HepG2 (cell line): ENCODE results near the gene C20orf202. TPM values are rescaled to one million over a fixed set of nuclear protein-coding genes. Genes with fewer than 3 reads are reported as not detected.

Source experiments
- CREB3 ChIP-seq: sonication (generic); formaldehyde crosslinking; IDR thresholded peaks from 2 replicates; pipeline ENCODE4 v1.5.0; 2020; ENCODE audit warnings: missing genetic modification reagents
- HCFC1 ChIP-seq: fragments of 150-350 bp; IDR thresholded peaks from 2 replicates; pipeline ENCODE4 v1.6.1; 2014; ENCODE audit warnings: low read depth, low read length
- MYC ChIP-seq: sonication (generic); formaldehyde crosslinking; IDR thresholded peaks from 2 replicates; pipeline ENCODE4 v1.9.0; 2021; ENCODE audit warnings: missing genetic modification reagents, borderline replicate concordance
- TOPORS ChIP-seq: sonication (generic); formaldehyde crosslinking; IDR thresholded peaks from 2 replicates; pipeline ENCODE4 v1.8.0; 2023; ENCODE audit warnings: mild to moderate bottlenecking, missing genetic modification reagents
- USF2 ChIP-seq, 2 experiments: sonication (generic) in 1 of 2; formaldehyde crosslinking in 1 of 2; IDR thresholded peaks; 2 replicates each; pipeline versions ENCODE4 v1.5.1 to v1.6.1; 2011 to 2020; ENCODE audit warnings: borderline replicate concordance in 1 of 2, low read depth in 1 of 2, low read length in 1 of 2, mild to moderate bottlenecking in 1 of 2, missing genetic modification reagents in 1 of 2, moderate library complexity in 1 of 2
- ZHX1 ChIP-seq: sonication (generic); formaldehyde crosslinking; IDR thresholded peaks from 2 replicates; pipeline ENCODE4 v1.8.1; 2022; ENCODE audit warnings: low read depth, mild to moderate bottlenecking, missing genetic modification reagents
- ZNF142 ChIP-seq: sonication (generic); formaldehyde crosslinking; IDR thresholded peaks from 2 replicates; pipeline ENCODE4 v1.4.0; 2020; ENCODE audit warnings: missing genetic modification reagents
- ZNF513 ChIP-seq: sonication (generic); formaldehyde crosslinking; conservative IDR thresholded peaks from 2 replicates; pipeline ENCODE4 v1.5.0; 2020; ENCODE audit warnings: missing genetic modification reagents
- polyA plus RNA-seq, 8 experiments: library from polyadenylated mRNA; depleted of rRNA in 3 of 8; stranded (reverse) in 7 of 8; unstranded in 1 of 8; fragments of >200 nt; fragmentation: Illumina TruSeq in 4 of 8; extraction: Trizol in 4 of 8; gene quantifications; 2 replicates each; pipeline versions ENCODE4 v1.2.1 to v1.2.3, GENCODE V29; 2011 to 2016; ENCODE audit warnings: low read depth in 4 of 8, missing spikeins in 1 of 8, mixed read lengths in 1 of 8; ENCODE audit not compliant: insufficient read depth in 1 of 8
- total RNA-seq, 5 experiments: library from RNA; depleted of rRNA; stranded (reverse); fragments of >200 nt; fragmentation: Illumina TruSeq; extraction: Trizol; gene quantifications; 2 replicates each; pipeline ENCODE4 v1.2.3, GENCODE V29; 2016; ENCODE audit warnings: low read depth in 1 of 5

Gene C20orf202
- total and polyA plus RNA-seq, 2 of the 13 experiments (the other 11 are each of a cell fraction or from before 2014, with no cell fraction given): 0.20 to 1.2 TPM

GRCh38 chr20:1154226-1154625, 49.0 kb upstream of the C20orf202 start (continued):
- TF ChIP-seq ZNF142 (CRISPR knock-in tag) (no peak), USF2 (IDR thresholded peaks at IDR 0.05; ENCODE audit: low read depth, low read length) (no peak), USF2 (CRISPR knock-in tag; IDR thresholded peaks at IDR 0.05; ENCODE audit: borderline replicate concordance) (no peak), HCFC1 (no peak), MYC (no peak), ZHX1 (CRISPR knock-in tag) (no peak), CREB3 (CRISPR knock-in tag) (no peak), TOPORS (CRISPR knock-in tag) (no peak), ZNF513 (CRISPR knock-in tag) (no peak)
